C4-2B (cell line): Measurements from ENCODE around the gene ANKS1B.

ENCODE experiments used
- H3K27ac ChIP-seq: fragments of 450-650 bp; 2 replicates; pipeline ENCODE4 v1.5.1; 2017
- ZFX ChIP-seq: fragments of 450-650 bp; IDR thresholded peaks from 2 replicates; pipeline ENCODE4 v1.6.1; 2017
- TF ChIP-seq, protein P1 (sequence below): fragments of 450-650 bp; conservative IDR thresholded peaks from 2 replicates; pipeline ENCODE4 v1.5.1; 2017; ENCODE audit warnings: mild to moderate bottlenecking

ANKS1B gene

DNA sequence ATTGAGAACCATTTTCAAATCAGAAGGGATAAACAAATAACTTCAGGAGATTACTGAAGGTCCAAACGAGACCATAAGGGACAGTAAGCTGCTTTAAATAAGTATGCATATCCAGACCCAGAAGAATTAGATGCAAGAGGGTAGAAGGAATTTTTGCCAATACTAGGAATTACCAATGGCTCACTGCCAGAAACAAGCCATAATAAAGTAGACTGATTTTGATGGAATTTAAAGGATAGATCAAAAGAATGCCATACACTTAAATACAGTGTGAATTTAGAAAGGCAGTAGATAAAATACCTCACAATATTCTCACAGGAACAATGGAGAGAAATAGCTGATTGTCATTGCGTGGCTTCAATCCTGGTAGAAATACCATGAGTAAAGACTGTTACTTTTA is 5.3 kb downstream of the ANKS1B start:
- no peak overlapping the region for H3K27ac ChIP-seq

DNA sequence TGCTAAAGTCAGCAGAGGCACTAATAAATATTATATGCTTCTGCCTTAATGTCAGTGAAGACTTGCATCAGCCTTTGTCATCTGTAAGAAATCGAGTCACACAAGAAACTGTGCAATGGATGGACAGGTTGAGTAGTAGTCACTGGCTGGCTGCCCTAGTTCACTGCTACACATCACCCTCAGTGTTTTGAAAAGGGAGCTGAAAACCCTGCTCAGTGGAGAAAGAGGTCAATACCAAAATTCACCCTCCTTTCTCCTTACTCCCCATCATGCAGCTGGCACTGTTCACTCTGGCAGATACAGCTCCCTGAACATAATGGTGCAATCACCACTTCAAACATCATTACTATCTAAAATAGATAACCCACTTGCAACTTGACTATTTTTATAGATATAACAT is 6.6 kb downstream of the ANKS1B start:
- no peak overlapping the region for H3K27ac ChIP-seq
- no peak for TF ChIP-seq ZFX
- TF ChIP-seq, protein P1, sequence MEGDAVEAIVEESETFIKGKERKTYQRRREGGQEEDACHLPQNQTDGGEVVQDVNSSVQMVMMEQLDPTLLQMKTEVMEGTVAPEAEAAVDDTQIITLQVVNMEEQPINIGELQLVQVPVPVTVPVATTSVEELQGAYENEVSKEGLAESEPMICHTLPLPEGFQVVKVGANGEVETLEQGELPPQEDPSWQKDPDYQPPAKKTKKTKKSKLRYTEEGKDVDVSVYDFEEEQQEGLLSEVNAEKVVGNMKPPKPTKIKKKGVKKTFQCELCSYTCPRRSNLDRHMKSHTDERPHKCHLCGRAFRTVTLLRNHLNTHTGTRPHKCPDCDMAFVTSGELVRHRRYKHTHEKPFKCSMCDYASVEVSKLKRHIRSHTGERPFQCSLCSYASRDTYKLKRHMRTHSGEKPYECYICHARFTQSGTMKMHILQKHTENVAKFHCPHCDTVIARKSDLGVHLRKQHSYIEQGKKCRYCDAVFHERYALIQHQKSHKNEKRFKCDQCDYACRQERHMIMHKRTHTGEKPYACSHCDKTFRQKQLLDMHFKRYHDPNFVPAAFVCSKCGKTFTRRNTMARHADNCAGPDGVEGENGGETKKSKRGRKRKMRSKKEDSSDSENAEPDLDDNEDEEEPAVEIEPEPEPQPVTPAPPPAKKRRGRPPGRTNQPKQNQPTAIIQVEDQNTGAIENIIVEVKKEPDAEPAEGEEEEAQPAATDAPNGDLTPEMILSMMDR, result no peak

More for the DNA sequence above, 5.3 kb downstream of the ANKS1B start:
- TF ChIP-seq ZFX, result no peak
- TF ChIP-seq, protein P1, result no peak

DNA sequence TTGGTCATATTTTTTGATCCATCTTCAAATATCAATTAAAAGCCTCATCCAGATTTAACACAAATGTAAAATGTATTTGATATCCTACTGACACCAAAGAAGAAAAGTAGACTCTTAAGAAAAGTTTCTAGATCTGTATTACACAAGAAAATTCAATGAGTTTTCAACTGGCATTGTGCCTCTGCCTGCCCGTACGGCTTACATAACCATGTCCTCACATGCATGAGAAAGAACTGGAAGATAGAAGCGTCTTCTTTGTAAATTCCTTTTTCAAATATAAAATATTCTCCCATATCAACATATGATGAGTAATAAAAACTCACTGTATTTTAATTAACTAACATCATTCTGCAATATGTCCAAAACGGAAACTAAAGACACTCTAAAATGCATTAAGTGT is 7.2 kb downstream of the ANKS1B start:
- no peak for TF ChIP-seq ZFX
- TF ChIP-seq, protein P1, result no peak
- no peak overlapping the region for H3K27ac ChIP-seq

DNA sequence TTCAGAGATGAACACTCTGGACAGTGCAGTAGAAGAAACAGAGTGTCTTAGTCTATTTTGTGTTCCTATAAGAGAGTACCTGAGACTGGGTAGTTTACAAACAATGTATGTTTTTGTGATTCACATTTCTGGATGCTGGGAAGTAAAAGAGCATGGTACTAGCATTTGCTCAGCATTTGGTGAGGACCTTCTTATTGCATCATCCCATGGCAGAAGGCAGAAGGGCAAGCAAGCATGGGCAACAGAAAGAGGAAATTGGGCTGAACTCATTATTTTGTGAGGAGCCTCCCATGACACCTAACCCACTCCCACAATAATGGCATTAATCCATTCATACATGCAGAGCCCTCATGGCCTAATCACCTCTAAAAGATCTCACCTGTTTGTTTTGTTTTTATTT is 8.0 kb downstream of the ANKS1B start:
- TF ChIP-seq, protein P1, result no peak
- TF ChIP-seq ZFX, result no peak

DNA sequence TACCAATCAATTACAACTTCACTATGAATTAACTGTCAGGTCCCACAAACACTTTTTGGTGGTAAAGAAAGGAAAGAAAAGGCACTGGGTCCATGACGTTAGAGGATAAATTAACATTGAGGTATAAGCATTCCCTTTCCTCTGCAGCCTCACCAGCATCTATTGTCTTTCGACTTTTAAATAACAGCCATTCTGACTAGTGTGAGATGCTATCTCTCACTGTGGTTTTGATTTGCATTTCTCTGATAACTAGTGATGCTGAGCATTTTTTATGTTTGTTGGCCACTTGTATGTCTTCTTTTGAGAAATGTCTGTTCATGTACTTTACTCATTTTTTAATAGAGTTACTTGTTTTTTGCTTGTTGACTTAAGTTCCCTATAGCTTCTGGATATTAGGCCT is 9.4 kb downstream of the ANKS1B start:
- no peak for TF ChIP-seq ZFX
- TF ChIP-seq, protein P1, result no peak
- H3K27ac ChIP-seq, result no peak overlapping the region

More for the DNA sequence above, 8.0 kb downstream of the ANKS1B start:
- H3K27ac ChIP-seq, result no peak overlapping the region

DNA sequence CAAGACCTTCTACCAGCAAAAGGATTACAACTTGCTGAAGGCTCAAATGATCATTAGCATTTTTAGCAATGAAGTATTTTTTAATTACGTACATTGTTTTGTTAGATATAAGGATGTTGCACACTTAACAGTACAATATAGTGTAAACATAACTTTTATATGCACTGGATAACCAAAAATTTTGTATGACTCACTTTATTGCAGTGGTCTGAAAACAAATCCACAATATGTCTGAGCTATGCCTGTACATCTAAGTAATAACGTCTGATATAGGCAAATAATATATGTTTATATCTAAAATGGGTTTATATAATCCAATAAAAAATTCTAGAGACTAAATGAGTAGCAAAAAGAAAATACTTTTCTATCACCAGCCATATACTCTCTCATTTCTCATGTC is 10.6 kb downstream of the ANKS1B start:
- TF ChIP-seq, protein P1, result no peak
- no peak for TF ChIP-seq ZFX
- no peak overlapping the region for H3K27ac ChIP-seq

DNA sequence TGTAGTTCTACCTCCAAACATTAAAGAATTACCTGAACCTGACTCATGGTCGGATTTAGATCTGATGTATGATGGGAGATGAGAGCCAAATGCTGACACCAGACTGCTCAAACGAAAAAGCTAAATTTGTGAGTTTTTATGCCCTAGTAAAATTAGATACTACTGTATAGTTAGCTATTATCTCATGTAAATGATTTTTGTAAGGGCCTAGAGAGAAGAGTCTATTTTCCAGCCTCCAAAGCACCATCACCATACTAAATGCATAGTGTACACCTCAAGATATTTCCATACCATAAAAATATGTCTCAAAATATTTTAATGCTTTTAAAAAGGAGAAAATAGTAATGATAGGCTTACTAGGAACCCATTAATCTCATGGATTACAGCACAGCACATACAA is 18.3 kb downstream of the ANKS1B start:
- TF ChIP-seq ZFX, result no peak
- TF ChIP-seq, protein P1, result no peak
- H3K27ac ChIP-seq, result no peak overlapping the region

DNA sequence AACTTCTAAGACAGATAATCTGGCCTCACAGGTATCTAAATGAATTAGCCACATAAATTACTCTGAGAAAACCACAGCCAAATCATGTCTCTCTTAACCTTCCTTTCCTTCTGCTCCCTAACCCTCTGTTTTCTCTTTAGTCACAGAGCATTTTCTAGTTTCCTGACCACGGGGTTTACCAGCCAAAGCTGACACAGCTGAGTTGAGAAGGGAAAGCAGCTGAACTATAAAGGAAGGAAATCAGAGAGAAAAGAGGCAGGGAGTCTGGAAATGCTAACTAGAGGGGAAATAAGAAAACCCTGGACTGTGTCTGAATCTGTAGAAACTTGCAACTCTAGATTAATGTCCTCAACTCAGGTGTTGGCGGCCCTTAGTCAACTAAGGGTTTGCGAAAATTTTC is 24.4 kb downstream of the ANKS1B start:
- TF ChIP-seq, protein P1, result no peak
- no peak for TF ChIP-seq ZFX
- no peak overlapping the region for H3K27ac ChIP-seq
